ENCODE data around the gene SMYD5. TPM values are rescaled to one million over a fixed set of nuclear protein-coding genes. Genes with fewer than 3 reads are reported as not detected.

SMYD5 gene
- polyA plus RNA-seq, 3 donors: 1.6 to 5.2 (median 1.7) TPM

DNA sequence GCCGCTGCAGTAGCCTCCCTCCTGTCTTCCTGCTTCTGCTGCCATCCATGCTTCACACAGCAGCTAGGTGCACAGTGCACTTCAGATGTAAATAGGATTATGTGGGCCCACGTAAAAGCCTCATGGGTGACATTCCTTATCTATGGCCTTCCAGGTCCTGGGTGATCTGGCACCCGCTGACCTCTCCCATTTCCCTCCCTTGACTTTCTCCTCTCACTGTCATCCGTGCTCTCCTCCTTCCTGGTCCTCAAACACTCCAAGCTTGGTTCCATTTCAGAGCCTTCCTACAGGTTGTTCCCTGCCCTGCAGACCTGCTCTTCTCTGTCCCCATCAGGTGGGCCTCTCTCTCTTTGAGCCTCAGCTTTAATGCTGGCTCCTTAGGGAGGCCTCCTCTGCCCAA, 4.0 kb upstream of the SMYD5 start:
- no peak overlapping the region for H3K27ac ChIP-seq (ENCODE audit: low read depth in 1 of 2, low read length in 2 of 2)
- H3K36me3 ChIP-seq (replicated peaks in 1 of 2; ENCODE audit: control insufficient read depth in 1 of 2, insufficient read depth in 2 of 2, low read length in 2 of 2): no peaks in the 10 kb centered on the region
- Mint-ChIP-seq H3K9me3 (peaks cover 0 to 3% (median 0%) of the 10 kb centered on the region in 7 donors), H3K27ac (no peak overlapping the region), H3K36me3 (no peaks in the 10 kb centered on the region), H3K27me3 (ENCODE audit: low read depth in 3 of 3) (peaks cover 12 to 21% (median 13%) of the 10 kb centered on the region in 3 donors), H3K4me1 (peaks cover 17% of the 10 kb centered on the region), H3K4me3 (no peak overlapping the region)
- H3K4me1 ChIP-seq (ENCODE audit: control insufficient read depth in 1 of 2, insufficient read depth in 2 of 2, low read length in 2 of 2): peaks cover 12 to 24% of the 10 kb centered on the region in 2 donors
- H3K4me2 ChIP-seq (replicated peaks; ENCODE audit: extremely low read depth, low read length, poor library complexity, severe bottlenecking): no peak overlapping the region
- no peaks in the 10 kb centered on the region for H4K20me1 ChIP-seq (ENCODE audit: insufficient read depth, low read length)
- H3K79me2 ChIP-seq (ENCODE audit: insufficient read depth, low read length): peaks cover 4% of the 10 kb centered on the region
- TF ChIP-seq, protein P1, sequence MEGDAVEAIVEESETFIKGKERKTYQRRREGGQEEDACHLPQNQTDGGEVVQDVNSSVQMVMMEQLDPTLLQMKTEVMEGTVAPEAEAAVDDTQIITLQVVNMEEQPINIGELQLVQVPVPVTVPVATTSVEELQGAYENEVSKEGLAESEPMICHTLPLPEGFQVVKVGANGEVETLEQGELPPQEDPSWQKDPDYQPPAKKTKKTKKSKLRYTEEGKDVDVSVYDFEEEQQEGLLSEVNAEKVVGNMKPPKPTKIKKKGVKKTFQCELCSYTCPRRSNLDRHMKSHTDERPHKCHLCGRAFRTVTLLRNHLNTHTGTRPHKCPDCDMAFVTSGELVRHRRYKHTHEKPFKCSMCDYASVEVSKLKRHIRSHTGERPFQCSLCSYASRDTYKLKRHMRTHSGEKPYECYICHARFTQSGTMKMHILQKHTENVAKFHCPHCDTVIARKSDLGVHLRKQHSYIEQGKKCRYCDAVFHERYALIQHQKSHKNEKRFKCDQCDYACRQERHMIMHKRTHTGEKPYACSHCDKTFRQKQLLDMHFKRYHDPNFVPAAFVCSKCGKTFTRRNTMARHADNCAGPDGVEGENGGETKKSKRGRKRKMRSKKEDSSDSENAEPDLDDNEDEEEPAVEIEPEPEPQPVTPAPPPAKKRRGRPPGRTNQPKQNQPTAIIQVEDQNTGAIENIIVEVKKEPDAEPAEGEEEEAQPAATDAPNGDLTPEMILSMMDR (IDR thresholded peaks at IDR 0.05): no peak
- DNase-seq: no peak
- peaks cover under 1 to 6% of the 10 kb centered on the region in 2 donors for H3K27me3 ChIP-seq (ENCODE audit: control insufficient read depth in 2 of 2, insufficient read depth in 2 of 2, low read length in 2 of 2)
- H2AFZ ChIP-seq (ENCODE audit: insufficient read depth, low read depth, low read length, poor library complexity, severe bottlenecking): no peak overlapping the region
- H3K4me3 ChIP-seq (replicated peaks in 1 of 3; ENCODE audit: low read depth in 2 of 3, low read length in 3 of 3): no peak overlapping the region
- WGBS (ENCODE audit: insufficient coverage): 96% methylated on average over 3 of the region's 4 CpGs
- no peaks in the 10 kb centered on the region for H3K9me3 ChIP-seq (replicated peaks in 1 of 2; ENCODE audit: control insufficient read depth in 1 of 2, insufficient read depth in 1 of 2, low read length in 2 of 2)
- H3K9ac ChIP-seq (ENCODE audit: insufficient read depth, low read length, poor library complexity, severe bottlenecking): no peak overlapping the region
- intact Hi-C loops (cut with micrococcal nuclease): no loop called here

GRCh38 chr2:73210696-73211095, 3.3 kb upstream of the SMYD5 start:
- peaks cover 22% of the 10 kb centered on the region for H3K4me1 Mint-ChIP-seq
- H3K27ac Mint-ChIP-seq: no peak overlapping the region
- H3K79me2 ChIP-seq (ENCODE audit: insufficient read depth, low read length): peaks cover 8% of the 10 kb centered on the region
- no peak overlapping the region for H2AFZ ChIP-seq (ENCODE audit: insufficient read depth, low read depth, low read length, poor library complexity, severe bottlenecking)
- WGBS (ENCODE audit: insufficient coverage): 91% methylated on average over 5 of the region's 6 CpGs
- no peaks in the 10 kb centered on the region for H3K27me3 ChIP-seq (ENCODE audit: control insufficient read depth in 2 of 2, insufficient read depth in 2 of 2, low read length in 2 of 2)
- peaks cover 12 to 24% of the 10 kb centered on the region in 2 donors for H3K4me1 ChIP-seq (ENCODE audit: control insufficient read depth in 1 of 2, insufficient read depth in 2 of 2, low read length in 2 of 2)
- no peaks in the 10 kb centered on the region for H4K20me1 ChIP-seq (ENCODE audit: insufficient read depth, low read length)
- no peaks in the 10 kb centered on the region for H3K36me3 ChIP-seq (replicated peaks in 1 of 2; ENCODE audit: control insufficient read depth in 1 of 2, insufficient read depth in 2 of 2, low read length in 2 of 2)
- H3K9ac ChIP-seq (ENCODE audit: insufficient read depth, low read length, poor library complexity, severe bottlenecking): no peak overlapping the region
- no peaks in the 10 kb centered on the region for H3K9me3 Mint-ChIP-seq
- no peaks in the 10 kb centered on the region for H3K9me3 ChIP-seq (replicated peaks in 1 of 2; ENCODE audit: control insufficient read depth in 1 of 2, insufficient read depth in 1 of 2, low read length in 2 of 2)
- no peak for DNase-seq
- no peak overlapping the region for H3K4me2 ChIP-seq (replicated peaks; ENCODE audit: extremely low read depth, low read length, poor library complexity, severe bottlenecking)
- H3K27ac ChIP-seq (ENCODE audit: low read depth in 1 of 2, low read length in 2 of 2): no peak overlapping the region
- H3K4me3 Mint-ChIP-seq: no peak overlapping the region
- H3K4me3 ChIP-seq (replicated peaks in 1 of 3; ENCODE audit: low read depth in 2 of 3, low read length in 3 of 3): no peak overlapping the region
- H3K36me3 Mint-ChIP-seq: no peaks in the 10 kb centered on the region
- H3K27me3 Mint-ChIP-seq (ENCODE audit: low read depth in 3 of 3): peaks cover 6 to 19% (median 6%) of the 10 kb centered on the region in 3 donors
- intact Hi-C loops (cut with micrococcal nuclease): no loop called here
- TF ChIP-seq, protein P1 (IDR thresholded peaks at IDR 0.05): no peak
